PC-3 (cell line): Measurements from ENCODE around the gene SP8. TPM values are rescaled to one million over a fixed set of nuclear protein-coding genes. Genes with fewer than 3 reads are reported as not detected.

Source experiments
- ATAC-seq: fragments of 200-7000 bp; cut with Tn5 transposase; 2 replicates; pipeline ENCODE4 v1.9.1; 2020; ENCODE audit warnings: mild to moderate bottlenecking, moderate library complexity
- BruUV-seq: library from RNA; stranded (reverse); fragments of 400-500 nt; replicated peaks from 2 replicates; lab custom pipeline; 2021; lab: Mats Ljungman, UMichigan
- CTCF ChIA-PET: fragments of 300-600 bp; sonication (Branson Sonifier 250); formaldehyde crosslinking; loops from one replicate; lab custom pipeline; 2022; ENCODE audit warnings: antibody characterized with exemption; lab: Charles Lee
- POLR2A ChIA-PET: fragments of 300-600 bp; sonication (Branson Sonifier 250); formaldehyde crosslinking; loops from one replicate; lab custom pipeline; 2022; ENCODE audit warnings: antibody characterized with exemption; ENCODE audit not compliant: unreplicated experiment; lab: Charles Lee
- DNase-seq: peaks from one replicate; pipeline ENCODE4 v3.0.0-alpha.2; 2015
- H2AFZ ChIP-seq: fragments of 300-600 bp; sonication (generic); 2 replicates; pipeline ENCODE4 v1.6.0; 2016; ENCODE audit warnings: antibody characterized with exemption, low read length
- H3F3A ChIP-seq: fragments of 300-600 bp; sonication (generic); one replicate; pipeline ENCODE4 v1.6.0; 2017; ENCODE audit warnings: antibody characterized with exemption, low read length, control low read depth, mild to moderate bottlenecking; ENCODE audit not compliant: unreplicated experiment
- H3K27ac ChIP-seq: fragments of 300-600 bp; sonication (generic); 2 replicates; pipeline ENCODE4 v1.5.1; 2016; ENCODE audit warnings: mild to moderate bottlenecking, low read length
- H3K27me3 ChIP-seq: fragments of 300-600 bp; sonication (generic); 2 replicates; pipeline ENCODE4 v1.6.1; 2016; ENCODE audit warnings: low read length, mixed read lengths
- H3K36me3 ChIP-seq: fragments of 300-600 bp; sonication (generic); 2 replicates; pipeline ENCODE4 v1.6.1; 2016; ENCODE audit warnings: low read depth, mixed run types, low read length, mixed read lengths
- H3K4me1 ChIP-seq: fragments of 300-600 bp; sonication (generic); 2 replicates; pipeline ENCODE4 v1.5.1; 2016; ENCODE audit warnings: low read length; ENCODE audit not compliant: insufficient read depth
- H3K4me2 ChIP-seq: fragments of 300-600 bp; sonication (generic); 2 replicates; pipeline ENCODE4 v1.6.0; 2016; ENCODE audit warnings: low read length
- H3K4me3 ChIP-seq: fragments of 300-600 bp; sonication (generic); 2 replicates; pipeline ENCODE4 v1.5.1; 2016; ENCODE audit warnings: mild to moderate bottlenecking, low read length, mixed read lengths
- H3K79me2 ChIP-seq: fragments of 300-600 bp; sonication (generic); 2 replicates; pipeline ENCODE4 v1.6.1; 2017; ENCODE audit warnings: low read length, mixed read lengths
- H3K9ac ChIP-seq: fragments of 300-600 bp; sonication (generic); 2 replicates; pipeline ENCODE4 v1.6.0; 2016; ENCODE audit warnings: mild to moderate bottlenecking, low read length
- H3K9me2 ChIP-seq: fragments of 300-600 bp; sonication (generic); replicated peaks from 2 replicates; pipeline ENCODE4 v1.6.1; 2016; ENCODE audit warnings: mixed run types, low read length, mixed read lengths
- H3K9me3 ChIP-seq: fragments of 300-600 bp; sonication (generic); 2 replicates; pipeline ENCODE4 v1.6.1; 2016; ENCODE audit warnings: low read length, mixed read lengths
- H4K20me1 ChIP-seq: fragments of 300-600 bp; sonication (generic); 2 replicates; pipeline ENCODE4 v1.6.1; 2016; ENCODE audit warnings: low read length, mixed read lengths
- EZH2 ChIP-seq: fragments of 300-600 bp; sonication (generic); IDR thresholded peaks from one replicate; pipeline ENCODE4 v1.6.1; 2017; ENCODE audit warnings: antibody characterized with exemption, mild to moderate bottlenecking, low read length; ENCODE audit not compliant: unreplicated experiment
- EZH2phosphoT487 ChIP-seq: fragments of 300-600 bp; sonication (generic); IDR thresholded peaks from 2 replicates; pipeline ENCODE4 v1.6.1; 2018; ENCODE audit warnings: mild to moderate bottlenecking, antibody characterized with exemption, low read length, borderline replicate concordance
- intact Hi-C: fragments of 100-400 bp; cut with micrococcal nuclease; formaldehyde crosslinking; loops from 2 replicates; pipeline ENCODE4 v1.9.0; 2023
- total RNA-seq: library from RNA; depleted of rRNA; stranded (reverse); fragments of >200 nt; gene quantifications from 2 replicates; pipeline ENCODE4 v1.2.3, GENCODE V29; 2014
- TF ChIP-seq, protein P1 (sequence below): fragments of 300-600 bp; sonication (generic); conservative IDR thresholded peaks from 2 replicates; pipeline ENCODE4 v1.5.1; 2017; ENCODE audit warnings: antibody characterized with exemption, low read depth, mild to moderate bottlenecking, low read length

SP8 gene
- total RNA-seq, 1 experiment from 2014 or later, result not detected

DNA sequence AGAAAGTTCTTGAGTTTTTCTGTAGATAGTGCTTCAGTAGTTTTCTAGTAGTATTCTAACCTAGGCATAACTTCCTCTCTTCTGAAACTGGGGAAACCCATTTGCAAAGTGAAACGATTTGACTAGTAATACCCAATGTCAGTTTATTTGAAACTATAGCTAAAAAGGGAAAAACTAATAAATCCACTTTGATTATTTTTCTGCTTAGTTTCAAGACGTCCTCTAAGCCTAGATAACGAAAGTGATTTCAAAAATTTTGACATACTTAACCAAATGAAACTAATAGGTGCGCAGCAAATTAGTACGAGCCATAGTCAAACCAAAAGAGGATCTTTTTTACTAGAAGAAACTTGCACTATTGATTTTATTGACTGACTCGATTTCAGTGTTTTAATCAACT is 9.8 kb upstream of the SP8 start:
- Histone ChIP-seq H3K4me1 (peaks cover 7% of the 10 kb centered on the region; the same call in 1 of the 2 replicates), H3K79me2 (no peaks in the 10 kb centered on the region), H2AFZ (no peak overlapping the region), H4K20me1 (0 out of 2 replicates have a peak, but pooled peaks cover 3% of the 10 kb centered on the region), H3K9me2 (no peaks in the 10 kb centered on the region), H3K4me3 (no peak overlapping the region), H3K36me3 (no peaks in the 10 kb centered on the region), H3K9ac (no peak overlapping the region), H3K9me3 (no peaks in the 10 kb centered on the region), H3K27me3 (peaks cover 87% of the 10 kb centered on the region), H3F3A (no peaks in the 10 kb centered on the region), H3K27ac (no peak overlapping the region), H3K4me2 (no peak overlapping the region)
- POLR2A ChIA-PET, result interaction anchor here (0.7 kb wide), 1 partner anchor 1921 kb away, joined by 3 read pairs; no protein-coding TSS in a partner anchor
- BruUV-seq, result no TSS peak
- intact Hi-C loops, result no loop called here
- DNase-seq, result no peak
- no peak for ATAC-seq
- TF ChIP-seq, protein P1, sequence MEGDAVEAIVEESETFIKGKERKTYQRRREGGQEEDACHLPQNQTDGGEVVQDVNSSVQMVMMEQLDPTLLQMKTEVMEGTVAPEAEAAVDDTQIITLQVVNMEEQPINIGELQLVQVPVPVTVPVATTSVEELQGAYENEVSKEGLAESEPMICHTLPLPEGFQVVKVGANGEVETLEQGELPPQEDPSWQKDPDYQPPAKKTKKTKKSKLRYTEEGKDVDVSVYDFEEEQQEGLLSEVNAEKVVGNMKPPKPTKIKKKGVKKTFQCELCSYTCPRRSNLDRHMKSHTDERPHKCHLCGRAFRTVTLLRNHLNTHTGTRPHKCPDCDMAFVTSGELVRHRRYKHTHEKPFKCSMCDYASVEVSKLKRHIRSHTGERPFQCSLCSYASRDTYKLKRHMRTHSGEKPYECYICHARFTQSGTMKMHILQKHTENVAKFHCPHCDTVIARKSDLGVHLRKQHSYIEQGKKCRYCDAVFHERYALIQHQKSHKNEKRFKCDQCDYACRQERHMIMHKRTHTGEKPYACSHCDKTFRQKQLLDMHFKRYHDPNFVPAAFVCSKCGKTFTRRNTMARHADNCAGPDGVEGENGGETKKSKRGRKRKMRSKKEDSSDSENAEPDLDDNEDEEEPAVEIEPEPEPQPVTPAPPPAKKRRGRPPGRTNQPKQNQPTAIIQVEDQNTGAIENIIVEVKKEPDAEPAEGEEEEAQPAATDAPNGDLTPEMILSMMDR, result no peak
- TF ChIP-seq EZH2, result no peak
- no peak; the same call in 1 of the 2 replicates for TF ChIP-seq EZH2phosphoT487
- CTCF ChIA-PET, result no interaction called here

DNA sequence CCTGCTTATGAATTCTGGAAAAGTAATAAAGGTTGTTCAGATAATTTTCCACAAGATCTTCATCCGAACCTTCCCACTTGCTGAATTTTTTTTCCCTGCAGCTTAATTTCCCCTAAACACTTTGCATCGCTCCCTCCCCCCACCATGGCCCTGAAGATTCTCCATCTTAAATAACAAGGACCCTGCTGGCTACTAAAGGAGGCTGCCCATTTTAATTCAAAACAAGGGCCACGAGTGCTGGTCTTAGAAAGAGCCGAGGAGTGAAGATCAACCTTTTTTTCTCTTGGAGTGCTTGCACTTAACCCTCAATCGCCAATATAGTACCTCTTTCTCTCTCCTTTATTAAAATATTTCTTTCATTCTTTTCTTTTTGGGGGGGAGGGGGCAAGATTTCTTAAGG is 9.2 kb upstream of the SP8 start:
- POLR2A ChIA-PET, result no interaction called here
- BruUV-seq, result no TSS peak
- no peak for ATAC-seq

DNA sequence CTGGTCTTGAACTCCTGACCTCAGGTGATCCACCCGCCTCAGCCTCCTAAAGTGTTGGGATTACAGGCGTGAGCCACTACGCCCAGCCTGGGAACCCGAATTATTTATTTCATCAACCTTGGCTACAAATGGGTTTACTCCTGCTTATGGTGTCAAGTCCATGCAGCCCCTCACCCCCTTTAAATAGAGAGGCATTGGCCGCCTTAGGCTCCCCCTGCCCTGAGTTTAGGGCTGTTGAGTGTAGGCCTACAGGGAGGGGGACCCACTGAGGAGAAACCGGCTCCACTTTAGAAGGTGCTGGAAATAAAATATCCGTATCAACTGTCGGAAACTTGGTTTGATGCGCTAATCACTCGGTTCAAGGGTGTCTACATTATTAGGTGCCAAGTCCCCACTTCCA is 8.7 kb upstream of the SP8 start:
- no TSS peak for BruUV-seq
- no peak for ATAC-seq
- no peaks in the 10 kb centered on the region for H3F3A ChIP-seq
- H3K27me3 ChIP-seq, result peaks cover 91% of the 10 kb centered on the region
- TF ChIP-seq EZH2 (no peak), EZH2phosphoT487 (no peak)
- TF ChIP-seq, protein P1, result no peak
- no peak overlapping the region for H3K9ac ChIP-seq
- DNase-seq, result no peak
- H4K20me1 ChIP-seq, result 0 out of 2 replicates have a peak, but pooled peaks cover 3% of the 10 kb centered on the region
- intact Hi-C loops, result no loop called here
- H3K36me3 ChIP-seq, result no peaks in the 10 kb centered on the region
- ChIA-PET CTCF (no interaction called here), POLR2A (no interaction called here)
- H3K27ac ChIP-seq, result no peak overlapping the region
- no peaks in the 10 kb centered on the region for H3K9me2 ChIP-seq
- no peaks in the 10 kb centered on the region for H3K79me2 ChIP-seq
- no peak overlapping the region for H2AFZ ChIP-seq
- no peaks in the 10 kb centered on the region for H3K9me3 ChIP-seq
- H3K4me3 ChIP-seq, result no peak overlapping the region
- no peak overlapping the region for H3K4me2 ChIP-seq
- H3K4me1 ChIP-seq, result peaks cover 7% of the 10 kb centered on the region; the same call in 1 of the 2 replicates

More for the DNA sequence above, 9.2 kb upstream of the SP8 start:
- Histone ChIP-seq H3K79me2 (no peaks in the 10 kb centered on the region), H3K27ac (no peak overlapping the region), H3K4me3 (no peak overlapping the region), H3K9ac (no peak overlapping the region), H3K27me3 (peaks cover 91% of the 10 kb centered on the region), H4K20me1 (0 out of 2 replicates have a peak, but pooled peaks cover 3% of the 10 kb centered on the region), H3K9me3 (no peaks in the 10 kb centered on the region), H3F3A (no peaks in the 10 kb centered on the region), H3K4me1 (peaks cover 7% of the 10 kb centered on the region; the same call in 1 of the 2 replicates), H3K4me2 (no peak overlapping the region), H3K9me2 (no peaks in the 10 kb centered on the region), H3K36me3 (no peaks in the 10 kb centered on the region), H2AFZ (no peak overlapping the region)
- CTCF ChIA-PET, result no interaction called here
- TF ChIP-seq, protein P1, result no peak
- no peak for TF ChIP-seq EZH2phosphoT487
- TF ChIP-seq EZH2, result no peak
- no peak for DNase-seq
- intact Hi-C loops, result no loop called here
